Heart right ventricle (tissue), 16 donors: ENCODE results near the gene SEMA7A. TPM values are rescaled to one million over a fixed set of nuclear protein-coding genes. Genes with fewer than 3 reads are reported as not detected.

Experiments
- ATAC-seq, 8 donors: fragments of 200-7000 bp; cut with Tn5 transposase; one replicate each; pipeline ENCODE4 v1.9.1; 2020; ENCODE audit warnings: mild to moderate bottlenecking in 8 of 8, moderate library complexity in 8 of 8, moderate number of reproducible peaks in 1 of 8
- DNase-seq, 2 donors: peaks; one replicate each; pipeline ENCODE4 v3.0.0-alpha.2; 2020
- H3K27ac ChIP-seq, 10 donors: fragments of 200-600 bp; sonication (generic) in 2 of 10; one replicate each; pipeline versions ENCODE4 v1.5.0 to v1.8.0; 2020 to 2022; ENCODE audit warnings: mild to moderate bottlenecking in 3 of 10
- H3K27me3 ChIP-seq, 7 donors: fragments of 200-600 bp; one replicate each; pipeline ENCODE4 v1.8.0; 2021 to 2022; ENCODE audit warnings: mild to moderate bottlenecking in 2 of 7
- H3K36me3 ChIP-seq, 9 donors: fragments of 200-600 bp; sonication (generic) in 1 of 9; one replicate each; pipeline versions ENCODE4 v1.5.0 to v1.8.0; 2020 to 2022; ENCODE audit warnings: mild to moderate bottlenecking in 2 of 9
- H3K4me1 ChIP-seq, 9 donors: fragments of 200-600 bp; sonication (generic) in 1 of 9; one replicate each; pipeline versions ENCODE4 v1.5.0 to v1.8.0; 2020 to 2022; ENCODE audit warnings: mild to moderate bottlenecking in 4 of 9
- H3K4me3 ChIP-seq, 10 donors: fragments of 200-600 bp; sonication (generic) in 2 of 10; one replicate each; pipeline versions ENCODE4 v1.5.0 to v1.8.0; 2020 to 2022; ENCODE audit warnings: mild to moderate bottlenecking in 7 of 10, moderate library complexity in 2 of 10
- H3K9me3 ChIP-seq, 11 donors: fragments of 200-600 bp in 10 of 11; sonication (generic) in 2 of 11; one replicate each; pipeline versions ENCODE4 v1.5.0 to v1.8.0; 2013 to 2022; ENCODE audit warnings: mild to moderate bottlenecking in 2 of 11, control low read depth in 1 of 11, moderate library complexity in 1 of 11
- WGBS, 2 donors: extraction: QIAGEN DNeasy Blood & Tissue Kit; methylation state at CpG; one replicate each; pipeline ENCODE4 v1.1.7; 2013; ENCODE audit warnings: inconsistent platforms in 1 of 2; 5-methylcytosine and 5-hydroxymethylcytosine counted together
- intact Hi-C, 10 donors: fragments of 100-400 bp; cut with DNase I; formaldehyde crosslinking; loops; one replicate each; pipeline versions ENCODE4 v1.11.1 to v1.14.2; 2022
- polyA plus RNA-seq, 2 donors: library from polyadenylated mRNA; stranded (reverse); fragments of 200-250 nt; gene quantifications; one replicate each; pipeline ENCODE4 v1.2.3, GENCODE V29; 2013
- total RNA-seq, 10 donors: library from RNA; stranded (reverse); fragmentation: NEBNext Ultra II Directional in 3 of 10; extraction: Animal tissue kit (Norgen Biotek cat#: 25700) in 3 of 10; gene quantifications; one replicate each; pipeline versions ENCODE4 v1.2.1 to v1.2.4, GENCODE V29; 2021 to 2023
- TF ChIP-seq, protein P1 (sequence below), 9 donors: fragments of 200-600 bp; sonication (generic) in 2 of 9; IDR thresholded peaks; one replicate each; pipeline versions ENCODE4 v1.5.0 to v1.8.0; 2021 to 2022; ENCODE audit warnings: antibody characterized with exemption in 9 of 9, mild to moderate bottlenecking in 5 of 9, moderate library complexity in 1 of 9
- donor health status: Arrhythmogenic right ventricular cardiomyopathy.
- donor health status: ischemic (EF 13 %, LVEDD 7.1; RV severe dilation, severe dysfunction).
- donor health status: healthy with polysubstance abuse.
- donor health status: DM: no; HTN: yes; CAD: no.
- donor health status: DM: no; HTN: no; CAD: no.
- donor health status: ischemic (EF 25% LVEDD 6.9; RV normal size, moderate dysfunction).
- donor health status: ischemic (EF 25% LVEDD 5.7; RV mildly dilated, moderate dysfunction).
- donor health status: healthy.
- donor health status: DM: yes; HTN: yes; CAD: no.
- donor health status: Ischemic cardiomyopathy.
- donor health status: ischemic (EF 35%, LVEDD 5.7; RV mildly dilated, moderate dysfunction).
- donor health status: nonischemic (EF 11% LVEDD 7.7; RV severe dilation, severe dysfunction).
- donor health status: DM: yes; HTN: yes; CAD: no.
- donor health status: PGD.
- donor health status: ischemic (EF 29% LVEDD 5.4; RV normal size, mild dysfunction).
- donor health status: nonischemic (EF 23%, LVEDD 6.1; RV moderate dilation, normal function).

SEMA7A gene
- total and polyA plus RNA-seq, 12 donors = 0.59 to 5.1 (median 1.6) TPM

GRCh38 chr15:74419432-74419831, 14.3 kb downstream of the SEMA7A start:
- H3K4me1 ChIP-seq = peaks cover 0 to 63% (median 35%) of the 10 kb centered on the region in 9 donors
- ATAC-seq = no peak

DNA sequence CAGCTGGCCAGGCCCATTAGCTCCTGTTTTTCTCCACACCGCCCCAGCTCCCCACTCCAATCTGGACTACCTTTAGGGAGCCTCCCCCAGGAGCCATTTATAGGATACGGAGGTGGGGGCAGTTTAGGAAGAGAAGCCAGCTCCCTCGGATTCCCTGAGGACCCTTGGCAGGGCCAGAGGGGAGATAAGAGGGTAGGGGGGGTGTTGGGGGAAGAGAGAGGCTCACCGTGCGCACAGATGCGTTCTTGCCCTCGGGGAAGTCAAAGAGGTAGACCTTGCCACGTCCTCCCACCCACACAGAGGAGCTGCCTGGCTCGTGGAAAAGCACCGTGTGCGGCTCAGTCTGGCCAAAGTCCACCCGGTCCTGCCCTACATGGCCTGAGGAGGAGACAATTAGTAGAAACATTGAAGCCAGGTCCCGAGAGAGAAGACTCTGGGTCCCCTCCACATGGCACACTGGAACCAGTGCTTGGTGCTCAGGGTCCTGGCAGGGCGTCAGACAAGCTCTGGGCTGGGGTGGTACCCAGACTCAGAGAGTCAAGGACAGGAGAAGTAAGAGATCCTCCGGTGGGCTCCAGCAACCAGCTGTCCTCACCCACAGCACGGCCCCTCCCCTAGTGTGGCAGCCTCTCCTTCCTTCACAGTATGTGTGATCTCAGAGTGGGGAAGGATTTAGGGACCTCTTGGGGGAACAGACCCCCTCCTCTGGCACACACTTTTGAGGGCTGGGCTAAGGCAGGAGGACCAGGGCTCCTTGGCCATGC, 15.0 kb downstream of the SEMA7A start:
- no peaks in the 10 kb centered on the region for H3K27me3 ChIP-seq
- intact Hi-C loops = no loop called here
- WGBS, 2 donors = 80 to 83% methylated on average over 16 of the region's 16 CpGs
- TF ChIP-seq, protein P1, sequence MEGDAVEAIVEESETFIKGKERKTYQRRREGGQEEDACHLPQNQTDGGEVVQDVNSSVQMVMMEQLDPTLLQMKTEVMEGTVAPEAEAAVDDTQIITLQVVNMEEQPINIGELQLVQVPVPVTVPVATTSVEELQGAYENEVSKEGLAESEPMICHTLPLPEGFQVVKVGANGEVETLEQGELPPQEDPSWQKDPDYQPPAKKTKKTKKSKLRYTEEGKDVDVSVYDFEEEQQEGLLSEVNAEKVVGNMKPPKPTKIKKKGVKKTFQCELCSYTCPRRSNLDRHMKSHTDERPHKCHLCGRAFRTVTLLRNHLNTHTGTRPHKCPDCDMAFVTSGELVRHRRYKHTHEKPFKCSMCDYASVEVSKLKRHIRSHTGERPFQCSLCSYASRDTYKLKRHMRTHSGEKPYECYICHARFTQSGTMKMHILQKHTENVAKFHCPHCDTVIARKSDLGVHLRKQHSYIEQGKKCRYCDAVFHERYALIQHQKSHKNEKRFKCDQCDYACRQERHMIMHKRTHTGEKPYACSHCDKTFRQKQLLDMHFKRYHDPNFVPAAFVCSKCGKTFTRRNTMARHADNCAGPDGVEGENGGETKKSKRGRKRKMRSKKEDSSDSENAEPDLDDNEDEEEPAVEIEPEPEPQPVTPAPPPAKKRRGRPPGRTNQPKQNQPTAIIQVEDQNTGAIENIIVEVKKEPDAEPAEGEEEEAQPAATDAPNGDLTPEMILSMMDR (IDR thresholded peaks at IDR 0.05) = no peak
- no peak for ATAC-seq
- peaks cover 0 to 57% (median 33%) of the 10 kb centered on the region in 9 donors for H3K4me1 ChIP-seq
- H3K36me3 ChIP-seq = peaks cover 0 to 12% (median 0%) of the 10 kb centered on the region in 9 donors
- no peak overlapping the region for H3K4me3 ChIP-seq
- no peak overlapping the region for H3K27ac ChIP-seq
- no peaks in the 10 kb centered on the region for H3K9me3 ChIP-seq
- DNase-seq = no peak

More at GRCh38 chr15:74419432-74419831, 14.3 kb downstream of the SEMA7A start:
- H3K36me3 ChIP-seq = peaks cover 0 to 12% (median 0%) of the 10 kb centered on the region in 9 donors
- intact Hi-C loops = no loop called here
- H3K4me3 ChIP-seq = no peak overlapping the region
- 97 to 98% methylated on average over 4 of the region's 4 CpGs for WGBS, 2 donors
- no peak for DNase-seq
- no peaks in the 10 kb centered on the region for H3K27me3 ChIP-seq
- H3K9me3 ChIP-seq = no peaks in the 10 kb centered on the region
- H3K27ac ChIP-seq = no peak overlapping the region
- TF ChIP-seq, protein P1 (IDR thresholded peaks at IDR 0.05) = no peak

DNA sequence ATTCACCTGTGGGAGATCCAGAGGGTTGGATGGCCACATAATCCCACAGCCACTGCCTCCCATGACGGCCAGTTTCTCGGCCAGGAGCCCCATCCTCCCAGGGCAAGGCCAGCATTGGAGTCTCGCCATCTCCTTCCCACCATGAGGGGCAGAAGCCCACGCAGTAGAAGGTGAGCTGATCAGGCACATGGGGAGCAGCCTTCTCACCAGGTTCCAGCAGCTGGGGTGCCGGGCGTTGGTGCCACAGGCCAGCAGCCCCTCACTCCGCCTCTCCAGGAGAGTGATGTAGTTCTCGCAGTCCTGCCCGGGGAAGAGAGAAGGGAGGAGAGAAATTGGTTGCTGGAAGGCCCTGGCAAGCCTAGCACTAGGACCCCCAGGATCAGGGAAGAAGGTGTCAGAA, 16.1 kb downstream of the SEMA7A start:
- H3K4me3 ChIP-seq = no peak overlapping the region
- no peak for DNase-seq
- peaks cover 0 to 12% (median 0%) of the 10 kb centered on the region in 9 donors for H3K36me3 ChIP-seq
- no peaks in the 10 kb centered on the region for H3K27me3 ChIP-seq
- H3K27ac ChIP-seq = no peak overlapping the region
- TF ChIP-seq, protein P1 (IDR thresholded peaks at IDR 0.05) = no peak
- H3K9me3 ChIP-seq = no peaks in the 10 kb centered on the region
- 90 to 91% methylated on average over 9 of the region's 9 CpGs for WGBS, 2 donors
- peaks cover 0 to 46% (median 24%) of the 10 kb centered on the region in 9 donors for H3K4me1 ChIP-seq
- ATAC-seq = no peak
- intact Hi-C loops = no loop called here

- WGBS, 2 donors = 58 to 68% methylated on average over 13 of the region's 13 CpGs
- H3K9me3 ChIP-seq = no peaks in the 10 kb centered on the region
- H3K36me3 ChIP-seq = peaks cover 0 to 12% (median 0%) of the 10 kb centered on the region in 9 donors
- H3K27ac ChIP-seq = peak overlapping the region in 1 of 10 donors; percentile 14
- DNase-seq (peak; percentile 32 to 33), ATAC-seq (peak; percentile 43 to 78 (median 61))
- intact Hi-C loops = no loop called here
- H3K4me3 ChIP-seq = no peak overlapping the region
- peaks cover 0 to 42% (median 24%) of the 10 kb centered on the region in 9 donors for H3K4me1 ChIP-seq
- no peaks in the 10 kb centered on the region for H3K27me3 ChIP-seq
- TF ChIP-seq, protein P1 (IDR thresholded peaks at IDR 0.05) = no peak
Observed at GRCh38 chr15:74417225-74417624, 16.5 kb downstream of the SEMA7A start.
